ENCODE measurements around the gene FAM120A.

The FAM120A gene, protein sequence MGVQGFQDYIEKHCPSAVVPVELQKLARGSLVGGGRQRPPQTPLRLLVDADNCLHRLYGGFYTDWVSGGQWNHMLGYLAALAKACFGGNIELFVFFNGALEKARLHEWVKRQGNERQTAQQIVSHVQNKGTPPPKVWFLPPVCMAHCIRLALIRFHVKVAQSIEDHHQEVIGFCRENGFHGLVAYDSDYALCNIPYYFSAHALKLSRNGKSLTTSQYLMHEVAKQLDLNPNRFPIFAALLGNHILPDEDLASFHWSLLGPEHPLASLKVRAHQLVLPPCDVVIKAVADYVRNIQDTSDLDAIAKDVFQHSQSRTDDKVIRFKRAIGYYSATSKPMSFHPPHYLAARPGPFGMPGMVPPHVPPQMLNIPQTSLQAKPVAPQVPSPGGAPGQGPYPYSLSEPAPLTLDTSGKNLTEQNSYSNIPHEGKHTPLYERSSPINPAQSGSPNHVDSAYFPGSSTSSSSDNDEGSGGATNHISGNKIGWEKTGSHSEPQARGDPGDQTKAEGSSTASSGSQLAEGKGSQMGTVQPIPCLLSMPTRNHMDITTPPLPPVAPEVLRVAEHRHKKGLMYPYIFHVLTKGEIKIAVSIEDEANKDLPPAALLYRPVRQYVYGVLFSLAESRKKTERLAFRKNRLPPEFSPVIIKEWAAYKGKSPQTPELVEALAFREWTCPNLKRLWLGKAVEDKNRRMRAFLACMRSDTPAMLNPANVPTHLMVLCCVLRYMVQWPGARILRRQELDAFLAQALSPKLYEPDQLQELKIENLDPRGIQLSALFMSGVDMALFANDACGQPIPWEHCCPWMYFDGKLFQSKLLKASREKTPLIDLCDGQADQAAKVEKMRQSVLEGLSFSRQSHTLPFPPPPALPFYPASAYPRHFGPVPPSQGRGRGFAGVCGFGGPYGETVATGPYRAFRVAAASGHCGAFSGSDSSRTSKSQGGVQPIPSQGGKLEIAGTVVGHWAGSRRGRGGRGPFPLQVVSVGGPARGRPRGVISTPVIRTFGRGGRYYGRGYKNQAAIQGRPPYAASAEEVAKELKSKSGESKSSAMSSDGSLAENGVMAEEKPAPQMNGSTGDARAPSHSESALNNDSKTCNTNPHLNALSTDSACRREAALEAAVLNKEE

DNA sequence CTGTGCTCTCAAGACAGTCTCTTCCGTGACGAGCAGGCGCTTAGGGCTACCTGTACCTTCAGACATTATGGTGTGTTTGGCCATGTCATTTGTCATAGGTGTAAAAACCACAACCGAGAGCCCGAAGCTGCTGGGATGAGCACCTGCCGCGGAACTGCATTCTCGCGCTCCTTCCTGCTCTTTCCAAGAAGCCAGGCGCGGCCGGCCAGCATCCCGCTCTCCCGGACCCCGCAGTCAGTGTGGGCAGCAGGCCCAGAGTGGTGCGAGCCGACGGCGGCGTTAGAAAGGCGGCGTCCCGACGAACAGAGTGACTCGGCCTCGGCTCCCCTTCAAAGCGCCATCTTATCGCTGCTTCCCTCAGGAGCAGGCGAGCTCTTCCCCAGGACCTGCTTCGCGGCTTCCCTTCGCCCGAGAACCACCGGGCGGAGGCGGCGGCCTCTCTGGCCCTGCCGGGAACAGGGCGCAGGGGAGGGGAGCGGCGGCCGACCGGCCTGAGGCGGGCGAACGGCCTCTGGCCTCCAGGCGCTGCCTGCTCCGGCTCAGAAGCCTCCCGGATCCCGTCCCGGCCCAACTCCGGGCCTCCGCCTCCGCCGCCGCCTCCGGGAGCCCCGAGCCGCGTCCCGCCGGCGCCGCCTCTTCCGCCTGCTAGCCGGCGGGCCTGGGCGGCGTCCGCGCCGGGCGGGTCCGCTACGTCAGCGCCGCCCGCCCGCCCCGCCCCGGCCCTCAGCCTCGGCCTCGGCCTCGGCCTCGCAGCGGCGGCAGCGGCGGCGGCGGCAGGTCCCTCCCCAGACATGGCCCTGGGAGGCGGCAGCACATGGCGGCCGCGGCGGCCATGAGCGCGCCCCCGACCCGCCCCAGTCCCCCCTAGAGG, at the start of gene FAM120A:
Gene FAM120A (plus strand): TSS at position 741 of the 871 bp plus-strand sequence. CDS start 231 bp downstream, outside the sequence.
- TF ChIP-seq, protein P1, sequence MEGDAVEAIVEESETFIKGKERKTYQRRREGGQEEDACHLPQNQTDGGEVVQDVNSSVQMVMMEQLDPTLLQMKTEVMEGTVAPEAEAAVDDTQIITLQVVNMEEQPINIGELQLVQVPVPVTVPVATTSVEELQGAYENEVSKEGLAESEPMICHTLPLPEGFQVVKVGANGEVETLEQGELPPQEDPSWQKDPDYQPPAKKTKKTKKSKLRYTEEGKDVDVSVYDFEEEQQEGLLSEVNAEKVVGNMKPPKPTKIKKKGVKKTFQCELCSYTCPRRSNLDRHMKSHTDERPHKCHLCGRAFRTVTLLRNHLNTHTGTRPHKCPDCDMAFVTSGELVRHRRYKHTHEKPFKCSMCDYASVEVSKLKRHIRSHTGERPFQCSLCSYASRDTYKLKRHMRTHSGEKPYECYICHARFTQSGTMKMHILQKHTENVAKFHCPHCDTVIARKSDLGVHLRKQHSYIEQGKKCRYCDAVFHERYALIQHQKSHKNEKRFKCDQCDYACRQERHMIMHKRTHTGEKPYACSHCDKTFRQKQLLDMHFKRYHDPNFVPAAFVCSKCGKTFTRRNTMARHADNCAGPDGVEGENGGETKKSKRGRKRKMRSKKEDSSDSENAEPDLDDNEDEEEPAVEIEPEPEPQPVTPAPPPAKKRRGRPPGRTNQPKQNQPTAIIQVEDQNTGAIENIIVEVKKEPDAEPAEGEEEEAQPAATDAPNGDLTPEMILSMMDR (IDR thresholded peaks at IDR 0.05; ENCODE audit: low read depth, low read length): no peak
- H3K27me3 ChIP-seq (ENCODE audit: insufficient read depth, low read depth, severe bottlenecking): no peaks in the 10 kb centered on the region
- peak within 1 kb of the TSS; percentile 96 for H3K4me3 ChIP-seq (ENCODE audit: low read depth, low read length)
- H3K9me3 ChIP-seq (ENCODE audit: severe bottlenecking): no peaks in the 10 kb centered on the region
- peaks cover 58% of the 10 kb centered on the region for H3K36me3 ChIP-seq
- H3K27ac ChIP-seq: peak within 1 kb of the TSS; percentile 98
- peak; percentile 78 for DNase-seq

DNA sequence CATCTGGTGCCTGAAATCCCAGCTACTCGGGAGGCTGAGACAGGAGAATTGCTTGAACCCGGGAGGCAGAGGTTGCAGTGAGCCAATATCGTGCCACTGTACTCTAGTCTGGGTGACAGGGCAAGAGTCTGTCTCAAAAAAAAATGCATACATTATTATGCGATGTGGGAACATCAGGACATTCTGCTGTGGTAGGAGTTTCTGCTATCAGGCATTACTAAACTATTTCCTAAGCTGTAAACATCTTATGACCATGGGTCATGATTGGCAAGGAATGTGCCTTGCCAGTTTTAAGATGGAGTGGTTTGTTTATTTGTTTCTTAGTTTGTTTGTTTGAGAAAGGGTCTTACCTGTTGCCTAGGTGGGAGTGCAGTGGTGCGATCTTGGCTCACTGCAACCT, 45.1 kb upstream of the FAM120A start:
- H3K9me3 ChIP-seq (ENCODE audit: severe bottlenecking): no peaks in the 10 kb centered on the region
- no peaks in the 10 kb centered on the region for H3K36me3 ChIP-seq
- TF ChIP-seq, protein P1 (IDR thresholded peaks at IDR 0.05; ENCODE audit: low read depth, low read length): no peak
- H3K27ac ChIP-seq: no peak overlapping the region
- no peak overlapping the region for H3K4me3 ChIP-seq (ENCODE audit: low read depth, low read length)
- no peaks in the 10 kb centered on the region for H3K27me3 ChIP-seq (ENCODE audit: insufficient read depth, low read depth, severe bottlenecking)
- DNase-seq: no peak

DNA sequence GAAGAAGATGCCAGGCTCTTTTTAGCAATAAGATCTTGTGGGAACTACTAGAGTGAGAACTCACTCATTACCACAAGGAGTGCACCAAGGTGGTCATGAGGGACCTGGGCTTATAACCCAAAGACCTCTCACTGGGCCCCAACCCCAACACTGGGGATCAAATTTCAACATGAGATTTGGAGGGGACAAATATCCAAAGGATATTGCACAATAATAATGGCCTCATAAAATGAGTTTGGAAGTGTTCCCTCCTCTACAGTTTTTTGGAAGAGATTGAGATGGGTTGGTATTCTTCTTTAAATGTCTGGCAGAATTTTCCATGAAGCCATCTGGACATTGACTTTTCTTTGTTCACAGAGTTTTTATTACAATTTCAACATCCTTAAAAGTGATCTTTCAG, 38.0 kb upstream of the FAM120A start:
- no peak overlapping the region for H3K4me3 ChIP-seq (ENCODE audit: low read depth, low read length)
- H3K27me3 ChIP-seq (ENCODE audit: insufficient read depth, low read depth, severe bottlenecking): no peaks in the 10 kb centered on the region
- H3K9me3 ChIP-seq (ENCODE audit: severe bottlenecking): peaks cover 10% of the 10 kb centered on the region
- no peak overlapping the region for H3K27ac ChIP-seq
- no peak for DNase-seq
- H3K36me3 ChIP-seq: no peaks in the 10 kb centered on the region
- TF ChIP-seq, protein P1 (IDR thresholded peaks at IDR 0.05; ENCODE audit: low read depth, low read length): no peak

DNA sequence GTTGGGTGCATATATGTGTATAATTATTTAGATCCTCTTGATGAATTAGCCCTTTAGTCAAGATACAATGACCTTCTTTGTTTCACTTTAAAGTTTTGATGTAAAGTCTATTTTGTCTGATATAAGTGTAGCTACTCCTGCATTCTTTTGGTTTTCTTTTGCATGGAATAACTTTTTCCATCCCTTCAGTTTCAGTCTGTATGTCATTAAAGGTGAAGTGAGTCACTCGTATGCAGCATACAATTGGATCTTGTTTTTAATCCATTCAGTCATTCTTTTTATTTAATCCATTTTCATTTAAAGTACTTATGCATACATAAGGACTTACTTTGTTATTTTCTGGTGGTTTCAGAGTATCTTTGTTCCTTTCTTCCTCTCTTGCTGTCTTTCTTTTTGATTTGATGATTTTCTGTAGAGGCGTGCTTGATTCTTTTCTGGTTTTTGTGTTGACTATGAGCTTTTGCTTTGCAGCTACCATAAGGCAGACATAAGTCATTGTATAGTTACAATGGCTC, 36.3 kb upstream of the FAM120A start:
- Histone ChIP-seq H3K9me3 (ENCODE audit: severe bottlenecking) (peaks cover 19% of the 10 kb centered on the region), H3K4me3 (ENCODE audit: low read depth, low read length) (no peak overlapping the region), H3K27ac (no peak overlapping the region), H3K27me3 (ENCODE audit: insufficient read depth, low read depth, severe bottlenecking) (no peaks in the 10 kb centered on the region), H3K36me3 (no peaks in the 10 kb centered on the region)
- no peak for DNase-seq
- TF ChIP-seq, protein P1 (IDR thresholded peaks at IDR 0.05; ENCODE audit: low read depth, low read length): no peak
